ENCODE measurements around the gene MYLK4.

MYLK4 gene

GRCh38 chr6:2635911-2636310, 114.8 kb downstream of the MYLK4 start:
- no peak overlapping the region for H3K4me3 ChIP-seq (ENCODE audit: low read depth, low read length)
- no peak overlapping the region for H2AFZ ChIP-seq
- no peak overlapping the region for H3K27ac ChIP-seq
- no peak for TF ChIP-seq CTCF (IDR thresholded peaks at IDR 0.05)
- no peaks in the 10 kb centered on the region for H3K27me3 ChIP-seq (ENCODE audit: control insufficient read depth, insufficient read depth, low read length)
- no peaks in the 10 kb centered on the region for H3K36me3 ChIP-seq (ENCODE audit: control insufficient read depth, insufficient read depth, low read length)
- H3K4me2 ChIP-seq (ENCODE audit: low read length), result no peak overlapping the region
- H3K9ac ChIP-seq, result no peak overlapping the region
- no peaks in the 10 kb centered on the region for H3K9me3 ChIP-seq (ENCODE audit: control insufficient read depth, low read length)
- H3K4me1 ChIP-seq, result peaks cover 3% of the 10 kb centered on the region
- H3K79me2 ChIP-seq, result no peaks in the 10 kb centered on the region

GRCh38 chr6:2634139-2634964, 116.4 kb downstream of the MYLK4 start:
- Histone ChIP-seq H3K4me1 (peaks cover 3% of the 10 kb centered on the region), H3K9ac (no peak overlapping the region), H3K9me3 (ENCODE audit: control insufficient read depth, low read length) (no peaks in the 10 kb centered on the region), H3K27ac (peak overlapping the region; percentile 9), H3K79me2 (no peaks in the 10 kb centered on the region), H3K4me3 (ENCODE audit: low read depth, low read length) (peak overlapping the region; percentile 58), H3K27me3 (ENCODE audit: control insufficient read depth, insufficient read depth, low read length) (no peaks in the 10 kb centered on the region), H3K36me3 (ENCODE audit: control insufficient read depth, insufficient read depth, low read length) (no peaks in the 10 kb centered on the region), H2AFZ (peak overlapping the region; percentile 67), H3K4me2 (ENCODE audit: low read length) (peak overlapping the region; percentile 74)
- TF ChIP-seq CTCF (IDR thresholded peaks at IDR 0.05), result peak; percentile 97

GRCh38 chr6:2633736-2634135, 117.0 kb downstream of the MYLK4 start:
- Histone ChIP-seq H3K36me3 (ENCODE audit: control insufficient read depth, insufficient read depth, low read length) (no peaks in the 10 kb centered on the region), H3K9ac (no peak overlapping the region), H3K4me2 (ENCODE audit: low read length) (peak overlapping the region; percentile 74), H3K4me1 (peaks cover 3% of the 10 kb centered on the region), H3K27me3 (ENCODE audit: control insufficient read depth, insufficient read depth, low read length) (no peaks in the 10 kb centered on the region), H2AFZ (peak overlapping the region; percentile 67), H3K9me3 (ENCODE audit: control insufficient read depth, low read length) (no peaks in the 10 kb centered on the region), H3K4me3 (ENCODE audit: low read depth, low read length) (peak overlapping the region; percentile 58), H3K27ac (peak overlapping the region; percentile 9), H3K79me2 (no peaks in the 10 kb centered on the region)
- TF ChIP-seq CTCF (IDR thresholded peaks at IDR 0.05), result no peak

- Histone ChIP-seq H3K9ac (no peak overlapping the region), H3K4me3 (ENCODE audit: low read depth, low read length) (no peak overlapping the region), H3K27ac (no peak overlapping the region), H3K9me3 (ENCODE audit: control insufficient read depth, low read length) (no peaks in the 10 kb centered on the region), H3K4me2 (ENCODE audit: low read length) (no peak overlapping the region), H3K27me3 (ENCODE audit: control insufficient read depth, insufficient read depth, low read length) (no peaks in the 10 kb centered on the region), H2AFZ (no peak overlapping the region), H3K36me3 (ENCODE audit: control insufficient read depth, insufficient read depth, low read length) (no peaks in the 10 kb centered on the region), H3K4me1 (peaks cover 3% of the 10 kb centered on the region), H3K79me2 (no peaks in the 10 kb centered on the region)
- TF ChIP-seq CTCF (IDR thresholded peaks at IDR 0.05), result no peak
Measured at GRCh38 chr6:2632976-2633584, 117.6 kb downstream of the MYLK4 start.
